Mammary epithelial cell (primary cell): ENCODE data around the gene IGSF21.

ENCODE experiments used
- CTCF ChIP-seq, 2 donors: IDR thresholded peaks in 1 of 2; conservative IDR thresholded peaks in 1 of 2; 2 replicates each; pipeline ENCODE4 v1.5.1; 2011 to 2012; ENCODE audit warnings: inconsistent platforms in 2 of 2, low read length in 2 of 2, mild to moderate bottlenecking in 2 of 2, control low read depth in 1 of 2, low read depth in 1 of 2; ENCODE audit not compliant: insufficient read depth in 1 of 2; ENCODE audit errors: extremely low read depth in 1 of 2
- EZH2 ChIP-seq: IDR thresholded peaks from 2 replicates; pipeline ENCODE4 v1.6.1; 2012; ENCODE audit warnings: low read length, inconsistent platforms, borderline replicate concordance

- TF ChIP-seq CTCF (conservative IDR thresholded peaks at IDR 0.05 in 1 of 2, IDR thresholded peaks at IDR 0.05 in 1 of 2; ENCODE audit: extremely low read depth in 1 of 2, insufficient read depth in 1 of 2, low read depth in 1 of 2, low read length in 2 of 2): no peak
- TF ChIP-seq EZH2: no peak
Measured at GRCh38 chr1:18147672-18148071, 40.1 kb downstream of the IGSF21 start.
